ENCODE results near the gene SP1. TPM values are rescaled to one million over a fixed set of nuclear protein-coding genes. Genes with fewer than 3 reads are reported as not detected.
A peak's percentile ranks its signal among the peaks of the same experiment; 100 is the strongest.

The SP1 gene
- total and polyA plus RNA-seq, 9 of the 15 experiments (the other 6 are each of a cell fraction or from before 2014, with no cell fraction given) = 8.0 to 65.5 (median 41.6) TPM

- TF ChIP-seq ZNF449 (CRISPR knock-in tag; IDR thresholded peaks at IDR 0.05) (no peak), ZNF77 (CRISPR knock-in tag; IDR thresholded peaks at IDR 0.05) (no peak), HMGXB4 (CRISPR knock-in tag; IDR thresholded peaks at IDR 0.05) (peak; percentile 49; the same call in 1 of the 2 replicates), TOE1 (IDR thresholded peaks at IDR 0.05; ENCODE audit: borderline replicate concordance) (no peak), TOE1 (CRISPR knock-in tag; IDR thresholded peaks at IDR 0.05; ENCODE audit: borderline replicate concordance, low read depth) (no peak), ZNF780A (CRISPR knock-in tag; IDR thresholded peaks at IDR 0.05) (no peak), RBM22 (IDR thresholded peaks at IDR 0.05; ENCODE audit: low read depth, low read length, poor library complexity, severe bottlenecking) (no peak), MNT (conservative IDR thresholded peaks at IDR 0.05) (peak in 1 of 2 experiments; percentile 47; a peak in 1 of 4 replicates), PHF20 (IDR thresholded peaks at IDR 0.05; ENCODE audit: partially characterized antibody) (no peak), SRSF3 (IDR thresholded peaks at IDR 0.05; ENCODE audit: insufficient read depth, low read length) (no peak), MITF (IDR thresholded peaks at IDR 0.05) (no peak), RCOR1 (IDR thresholded peaks at IDR 0.05; ENCODE audit: borderline replicate concordance in 1 of 2, low read depth in 2 of 2, low read length in 2 of 2) (no peak), SIRT6 (IDR thresholded peaks at IDR 0.05; ENCODE audit: low read depth, low read length) (no peak), BRD4 (IDR thresholded peaks at IDR 0.05) (no peak), ZNF398 (CRISPR knock-in tag; IDR thresholded peaks at IDR 0.05) (no peak), MEIS2 (IDR thresholded peaks at IDR 0.05; ENCODE audit: partially characterized antibody) (no peak)
These were observed at the start of gene SP1 (continued) for GRCh38 chr12:53380104-53380793.
